ENCODE results near the gene GPR155.
"Not testable (repeated sequence)": the region's sequence is repeated elsewhere in the genome, so short reads cannot be mapped to it uniquely, and the experiment has no call there.

The GPR155 gene

DNA sequence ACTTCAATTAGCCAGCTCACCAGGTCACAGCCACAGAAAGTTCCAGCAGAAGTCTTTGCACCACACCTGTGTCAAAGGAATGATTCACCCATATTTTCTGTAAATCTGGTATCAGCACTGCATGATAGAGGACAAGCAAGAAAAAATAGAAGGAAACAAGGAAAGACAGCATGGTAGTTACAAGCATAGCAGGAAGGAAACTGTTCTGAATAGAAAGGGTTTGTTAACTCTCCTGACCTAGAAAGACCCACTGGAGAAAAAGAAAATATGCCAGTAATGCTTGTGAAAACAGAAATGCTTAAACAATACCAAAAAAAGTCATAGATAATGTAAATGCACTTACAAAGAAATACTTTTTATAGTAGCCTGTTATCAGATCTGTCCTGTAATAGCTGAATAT lies 50.5 kb downstream of the GPR155 start:
- Histone ChIP-seq H3K36me3 (ENCODE audit: control insufficient read depth, insufficient read depth, low read length) (peaks cover 2% of the 10 kb centered on the region; the same call in 1 of the 2 replicates), H3K27ac (ENCODE audit: low read depth, low read length) (no peak overlapping the region), H3K4me1 (ENCODE audit: control insufficient read depth, insufficient read depth, low read length) (no peaks in the 10 kb centered on the region), H3K4me3 (ENCODE audit: low read depth, low read length) (no peak overlapping the region), H3K9ac (ENCODE audit: low read length) (no peak overlapping the region), H3K27me3 (ENCODE audit: control insufficient read depth, insufficient read depth, low read length) (no peaks in the 10 kb centered on the region), H3K9me3 (ENCODE audit: control insufficient read depth, insufficient read depth, low read depth, low read length) (no peaks in the 10 kb centered on the region)

GRCh38 chr2:174431902-174432301 lies 54.9 kb downstream of the GPR155 start:
- H3K4me3 ChIP-seq (ENCODE audit: low read depth, low read length) = no peak overlapping the region
- no peak overlapping the region for H3K9ac ChIP-seq (ENCODE audit: low read length)

GRCh38 chr2:174430066-174430465 lies 56.8 kb downstream of the GPR155 start:
- Histone ChIP-seq H3K27me3 (ENCODE audit: control insufficient read depth, insufficient read depth, low read length) (no peaks in the 10 kb centered on the region), H3K27ac (ENCODE audit: low read depth, low read length) (no peak overlapping the region), H3K4me3 (ENCODE audit: low read depth, low read length) (no peak overlapping the region), H3K4me1 (ENCODE audit: control insufficient read depth, insufficient read depth, low read length) (no peaks in the 10 kb centered on the region), H3K9ac (ENCODE audit: low read length) (no peak overlapping the region), H3K36me3 (ENCODE audit: control insufficient read depth, insufficient read depth, low read length) (peaks cover 17% of the 10 kb centered on the region), H3K9me3 (ENCODE audit: control insufficient read depth, insufficient read depth, low read depth, low read length) (peaks cover 3% of the 10 kb centered on the region; the same call in 1 of the 2 replicates)

More at GRCh38 chr2:174431902-174432301, 54.9 kb downstream of the GPR155 start:
- Histone ChIP-seq H3K36me3 (ENCODE audit: control insufficient read depth, insufficient read depth, low read length) (peaks cover 17% of the 10 kb centered on the region), H3K27ac (ENCODE audit: low read depth, low read length) (no peak overlapping the region), H3K4me1 (ENCODE audit: control insufficient read depth, insufficient read depth, low read length) (no peaks in the 10 kb centered on the region), H3K27me3 (ENCODE audit: control insufficient read depth, insufficient read depth, low read length) (no peaks in the 10 kb centered on the region), H3K9me3 (ENCODE audit: control insufficient read depth, insufficient read depth, low read depth, low read length) (peaks cover 3% of the 10 kb centered on the region; the same call in 1 of the 2 replicates)

DNA sequence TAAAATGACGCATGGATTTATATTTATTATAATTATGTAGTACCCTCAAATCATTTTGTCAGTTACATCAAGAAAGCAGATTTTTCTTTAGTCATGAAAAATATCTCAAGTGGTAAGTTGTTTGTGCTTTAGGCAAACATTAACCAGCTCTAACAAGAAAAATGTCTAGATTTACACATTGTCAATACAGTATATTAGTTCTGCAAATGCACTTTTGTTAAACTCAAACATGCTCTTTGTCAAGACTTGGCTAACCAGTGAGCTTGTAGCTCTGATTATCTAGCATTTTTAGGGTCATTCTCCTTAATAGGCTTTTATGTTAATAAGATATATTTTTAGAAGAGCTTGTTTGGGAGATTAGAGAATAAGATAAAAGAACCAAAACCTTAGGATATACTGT lies 58.6 kb downstream of the GPR155 start:
- Histone ChIP-seq H3K4me1 (ENCODE audit: control insufficient read depth, insufficient read depth, low read length) (no peaks in the 10 kb centered on the region), H3K9ac (ENCODE audit: low read length) (no peak overlapping the region), H3K27ac (ENCODE audit: low read depth, low read length) (no peak overlapping the region), H3K36me3 (ENCODE audit: control insufficient read depth, insufficient read depth, low read length) (peaks cover 23% of the 10 kb centered on the region), H3K9me3 (ENCODE audit: control insufficient read depth, insufficient read depth, low read depth, low read length) (peaks cover 3% of the 10 kb centered on the region; the same call in 1 of the 2 replicates), H3K4me3 (ENCODE audit: low read depth, low read length) (no peak overlapping the region), H3K27me3 (ENCODE audit: control insufficient read depth, insufficient read depth, low read length) (no peaks in the 10 kb centered on the region)

GRCh38 chr2:174412256-174412655 lies 74.6 kb downstream of the GPR155 start:
- no peak overlapping the region for H3K9ac ChIP-seq (ENCODE audit: low read length)
- H3K4me1 ChIP-seq (ENCODE audit: control insufficient read depth, insufficient read depth, low read length) = peaks cover 6% of the 10 kb centered on the region
- no peaks in the 10 kb centered on the region for H3K9me3 ChIP-seq (ENCODE audit: control insufficient read depth, insufficient read depth, low read depth, low read length)
- no peaks in the 10 kb centered on the region for H3K27me3 ChIP-seq (ENCODE audit: control insufficient read depth, insufficient read depth, low read length)
- no peak overlapping the region for H3K4me3 ChIP-seq (ENCODE audit: low read depth, low read length)
- no peaks in the 10 kb centered on the region for H3K36me3 ChIP-seq (ENCODE audit: control insufficient read depth, insufficient read depth, low read length)
- no peak overlapping the region for H3K27ac ChIP-seq (ENCODE audit: low read depth, low read length)

DNA sequence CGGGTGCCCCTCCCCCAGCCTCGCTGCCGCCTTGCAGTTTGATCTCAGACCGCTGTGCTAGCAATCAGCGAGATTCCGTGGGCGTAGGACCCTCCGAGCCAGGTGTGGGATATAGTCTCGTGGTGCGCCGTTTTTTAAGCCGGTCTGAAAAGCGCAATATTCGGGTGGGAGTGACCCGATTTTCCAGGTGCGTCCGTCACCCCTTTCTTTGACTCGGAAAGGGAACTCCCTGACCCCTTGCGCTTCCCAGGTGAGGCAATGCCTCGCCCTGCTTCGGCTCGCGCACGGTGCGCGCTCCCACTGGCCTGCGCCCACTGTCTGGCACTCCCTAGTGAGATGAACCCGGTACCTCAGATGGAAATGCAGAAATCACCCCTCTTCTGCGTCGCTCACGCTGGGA lies 76.8 kb downstream of the GPR155 start:
- H3K9ac ChIP-seq (ENCODE audit: low read length); H3K27me3 ChIP-seq (ENCODE audit: control insufficient read depth, insufficient read depth, low read length); H3K9me3 ChIP-seq (ENCODE audit: control insufficient read depth, insufficient read depth, low read depth, low read length); H3K4me1 ChIP-seq (ENCODE audit: control insufficient read depth, insufficient read depth, low read length); H3K36me3 ChIP-seq (ENCODE audit: control insufficient read depth, insufficient read depth, low read length): not testable (repeated sequence)
- peak overlapping the region; percentile 59 for H3K27ac ChIP-seq (ENCODE audit: low read depth, low read length)
- H3K4me3 ChIP-seq (ENCODE audit: low read depth, low read length) = peak overlapping the region; percentile 58

DNA sequence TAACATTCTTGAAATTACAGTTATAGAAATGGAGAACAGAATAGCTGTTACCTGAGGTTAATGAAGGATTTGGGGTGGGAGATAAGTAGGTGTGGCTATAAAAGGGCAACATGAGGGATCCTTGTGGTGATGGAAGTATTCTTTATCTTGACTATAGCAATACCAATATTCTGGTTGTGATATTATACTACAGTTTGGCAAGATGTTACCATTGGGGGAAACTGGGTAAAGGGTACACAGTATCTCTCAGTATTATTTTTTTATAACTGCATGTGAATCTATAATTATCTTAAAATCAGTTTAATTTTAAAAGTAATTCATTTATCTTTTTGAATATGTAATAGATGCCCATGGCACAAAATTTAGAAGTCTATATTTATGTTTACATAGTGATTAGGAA lies 83.2 kb downstream of the GPR155 start:
- no peaks in the 10 kb centered on the region for H3K36me3 ChIP-seq (ENCODE audit: control insufficient read depth, insufficient read depth, low read length)
- no peaks in the 10 kb centered on the region for H3K4me1 ChIP-seq (ENCODE audit: control insufficient read depth, insufficient read depth, low read length)
- no peaks in the 10 kb centered on the region for H3K9me3 ChIP-seq (ENCODE audit: control insufficient read depth, insufficient read depth, low read depth, low read length)

DNA sequence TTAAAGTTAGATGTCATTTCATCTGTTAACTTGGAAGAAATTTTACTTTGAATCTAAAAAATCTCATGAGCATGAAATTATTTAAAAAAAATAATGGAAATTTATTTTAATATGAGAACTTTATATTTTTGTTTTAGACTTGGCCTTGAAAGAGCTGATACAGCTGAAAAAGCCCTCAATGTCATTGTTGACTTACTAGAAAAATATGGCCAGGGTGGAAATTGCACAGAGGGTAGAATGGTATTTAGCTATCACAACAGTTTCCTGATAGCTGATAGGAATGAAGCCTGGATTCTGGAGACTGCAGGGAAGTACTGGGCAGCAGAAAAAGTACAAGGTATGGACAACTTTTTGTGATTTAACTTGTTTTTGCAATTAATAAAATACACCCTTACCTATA lies 86.0 kb downstream of the GPR155 start:
- no peaks in the 10 kb centered on the region for H3K9me3 ChIP-seq (ENCODE audit: control insufficient read depth, insufficient read depth, low read depth, low read length)
- no peaks in the 10 kb centered on the region for H3K36me3 ChIP-seq (ENCODE audit: control insufficient read depth, insufficient read depth, low read length)
- H3K4me3 ChIP-seq (ENCODE audit: low read depth, low read length) = no peak overlapping the region
- no peak overlapping the region for H3K27ac ChIP-seq (ENCODE audit: low read depth, low read length)
- H3K4me1 ChIP-seq (ENCODE audit: control insufficient read depth, insufficient read depth, low read length) = no peaks in the 10 kb centered on the region
- no peaks in the 10 kb centered on the region for H3K27me3 ChIP-seq (ENCODE audit: control insufficient read depth, insufficient read depth, low read length)
- H3K9ac ChIP-seq (ENCODE audit: low read length) = no peak overlapping the region

More for the DNA sequence above, 83.2 kb downstream of the GPR155 start:
- H3K9ac ChIP-seq (ENCODE audit: low read length) = no peak overlapping the region
- no peak overlapping the region for H3K4me3 ChIP-seq (ENCODE audit: low read depth, low read length)
- H3K27me3 ChIP-seq (ENCODE audit: control insufficient read depth, insufficient read depth, low read length) = no peaks in the 10 kb centered on the region
- H3K27ac ChIP-seq (ENCODE audit: low read depth, low read length) = no peak overlapping the region

DNA sequence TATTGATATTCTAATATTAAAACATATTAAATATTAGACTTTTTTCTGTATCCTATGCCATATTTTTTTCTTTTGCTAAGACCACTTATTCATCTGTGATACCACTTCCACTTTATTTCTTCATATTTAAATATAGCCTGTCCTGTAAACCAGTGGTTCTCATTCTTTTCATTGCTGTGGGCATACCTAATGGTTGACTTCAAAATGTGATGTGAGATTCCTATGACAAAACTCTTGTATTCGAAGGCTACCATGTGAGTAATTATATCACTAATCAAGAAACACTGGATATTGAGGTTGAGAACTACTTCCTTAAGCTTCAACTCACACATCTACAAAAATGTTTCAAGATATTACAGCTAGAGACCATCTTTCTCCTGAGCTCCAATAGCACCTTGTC lies 87.7 kb downstream of the GPR155 start:
- H3K27me3 ChIP-seq (ENCODE audit: control insufficient read depth, insufficient read depth, low read length) = no peaks in the 10 kb centered on the region
- H3K4me3 ChIP-seq (ENCODE audit: low read depth, low read length) = no peak overlapping the region
- H3K9ac ChIP-seq (ENCODE audit: low read length) = no peak overlapping the region
- no peaks in the 10 kb centered on the region for H3K36me3 ChIP-seq (ENCODE audit: control insufficient read depth, insufficient read depth, low read length)
- H3K27ac ChIP-seq (ENCODE audit: low read depth, low read length) = no peak overlapping the region
- H3K4me1 ChIP-seq (ENCODE audit: control insufficient read depth, insufficient read depth, low read length) = 0 out of 2 replicates have a peak, but pooled peaks cover 5% of the 10 kb centered on the region
- H3K9me3 ChIP-seq (ENCODE audit: control insufficient read depth, insufficient read depth, low read depth, low read length) = no peaks in the 10 kb centered on the region

GRCh38 chr2:174397773-174398172 lies 89.1 kb downstream of the GPR155 start:
- Histone ChIP-seq H3K9ac (ENCODE audit: low read length) (no peak overlapping the region), H3K4me3 (ENCODE audit: low read depth, low read length) (no peak overlapping the region), H3K36me3 (ENCODE audit: control insufficient read depth, insufficient read depth, low read length) (no peaks in the 10 kb centered on the region), H3K4me1 (ENCODE audit: control insufficient read depth, insufficient read depth, low read length) (0 out of 2 replicates have a peak, but pooled peaks cover 5% of the 10 kb centered on the region), H3K27ac (ENCODE audit: low read depth, low read length) (no peak overlapping the region), H3K9me3 (ENCODE audit: control insufficient read depth, insufficient read depth, low read depth, low read length) (no peaks in the 10 kb centered on the region), H3K27me3 (ENCODE audit: control insufficient read depth, insufficient read depth, low read length) (no peaks in the 10 kb centered on the region)

DNA sequence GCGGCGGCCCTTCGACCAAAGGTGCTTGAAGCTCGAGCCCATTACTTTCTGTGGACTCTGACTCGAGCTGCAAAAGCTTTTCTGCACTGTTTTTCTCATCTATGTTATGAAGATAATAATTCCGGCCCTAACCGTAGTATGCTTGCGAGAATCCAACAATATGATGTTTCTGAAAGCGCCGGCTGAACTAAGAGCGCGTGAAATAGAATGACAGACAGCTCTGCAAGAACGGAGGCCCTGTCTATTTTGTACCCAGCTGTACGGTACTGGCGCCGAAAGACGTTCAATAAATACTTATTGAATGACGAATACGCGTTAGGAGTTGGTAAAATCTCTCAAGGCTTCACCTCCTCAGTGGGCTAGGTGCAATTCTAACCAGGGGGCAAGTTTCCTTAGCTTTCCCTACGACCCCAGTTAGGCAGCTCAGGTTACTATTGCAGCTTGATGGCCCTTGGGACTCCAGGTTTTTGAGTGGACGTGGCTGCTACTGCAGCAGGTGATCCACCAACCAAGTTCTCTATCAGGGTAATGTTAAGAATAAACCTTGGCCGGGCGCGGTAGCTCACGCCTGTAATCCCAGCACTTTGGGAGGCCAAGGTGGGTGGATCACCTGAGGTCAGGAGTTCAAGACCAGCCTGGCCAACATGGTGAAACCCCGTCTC lies 90.7 kb downstream of the GPR155 start:
- peak overlapping the region; percentile 80 for H3K9ac ChIP-seq (ENCODE audit: low read length)
- no peaks in the 10 kb centered on the region for H3K27me3 ChIP-seq (ENCODE audit: control insufficient read depth, insufficient read depth, low read length)
- H3K4me3 ChIP-seq (ENCODE audit: low read depth, low read length) = peak overlapping the region; percentile 95
- no peak overlapping the region for H3K27ac ChIP-seq (ENCODE audit: low read depth, low read length)
- H3K36me3 ChIP-seq (ENCODE audit: control insufficient read depth, insufficient read depth, low read length) = no peaks in the 10 kb centered on the region
- no peaks in the 10 kb centered on the region for H3K9me3 ChIP-seq (ENCODE audit: control insufficient read depth, insufficient read depth, low read depth, low read length)
- H3K4me1 ChIP-seq (ENCODE audit: control insufficient read depth, insufficient read depth, low read length) = 0 out of 2 replicates have a peak, but pooled peaks cover 5% of the 10 kb centered on the region

All from HUES6 (cell line).